A549 (cell line): ENCODE results near the gene TSC22D3.

Source experiments
- ESRRA ChIP-seq: fragments of 150-350 bp; IDR thresholded peaks from 2 replicates; pipeline ENCODE4 v1.6.1; 2014; ENCODE audit warnings: mild to moderate bottlenecking, low read length, borderline replicate concordance
- JUN ChIP-seq, 2 experiments: fragments of >200 bp; sonication (Bioruptor Twin); formaldehyde crosslinking; IDR thresholded peaks; 2 replicates in 1 of 2; 3 replicates in 1 of 2; pipeline ENCODE4 v1.6.1; 2016 to 2017
- KDM1A ChIP-seq: fragments of 200-600 bp; sonication (generic); IDR thresholded peaks from 2 replicates; pipeline ENCODE4 v1.6.1; 2016; ENCODE audit warnings: low read depth, mild to moderate bottlenecking
- POLR2A ChIP-seq: IDR thresholded peaks from 2 replicates; pipeline ENCODE4 v1.6.1; 2012; ENCODE audit warnings: mild to moderate bottlenecking, low read length
- RARB ChIP-seq: fragments of 250-450 bp; sonication (Bioruptor Pico); IDR thresholded peaks from 2 replicates; pipeline ENCODE4 v1.8.0; 2021; ENCODE audit warnings: mild to moderate bottlenecking, moderate library complexity
- RCOR1 ChIP-seq: fragments of 150-350 bp; IDR thresholded peaks from 2 replicates; pipeline ENCODE4 v1.6.1; 2014; ENCODE audit warnings: antibody characterized with exemption, low read length, low read depth
- TF ChIP-seq, protein P1 (sequence below): fragments of >200 bp; sonication (Bioruptor Twin); formaldehyde crosslinking; IDR thresholded peaks from 3 replicates; pipeline ENCODE4 v1.5.1; 2016
- TF ChIP-seq, protein P2 (sequence below): fragments of 150-350 bp; IDR thresholded peaks from 2 replicates; pipeline ENCODE4 v1.6.1; 2014; ENCODE audit warnings: low read depth, mild to moderate bottlenecking, low read length
- TF ChIP-seq, protein P3 (sequence below): IDR thresholded peaks from 2 replicates; pipeline ENCODE4 v1.6.1; 2012; ENCODE audit warnings: low read depth, borderline replicate concordance
- TF ChIP-seq, protein P4 (sequence below): IDR thresholded peaks from 2 replicates; pipeline ENCODE4 v1.6.1; 2012

DNA sequence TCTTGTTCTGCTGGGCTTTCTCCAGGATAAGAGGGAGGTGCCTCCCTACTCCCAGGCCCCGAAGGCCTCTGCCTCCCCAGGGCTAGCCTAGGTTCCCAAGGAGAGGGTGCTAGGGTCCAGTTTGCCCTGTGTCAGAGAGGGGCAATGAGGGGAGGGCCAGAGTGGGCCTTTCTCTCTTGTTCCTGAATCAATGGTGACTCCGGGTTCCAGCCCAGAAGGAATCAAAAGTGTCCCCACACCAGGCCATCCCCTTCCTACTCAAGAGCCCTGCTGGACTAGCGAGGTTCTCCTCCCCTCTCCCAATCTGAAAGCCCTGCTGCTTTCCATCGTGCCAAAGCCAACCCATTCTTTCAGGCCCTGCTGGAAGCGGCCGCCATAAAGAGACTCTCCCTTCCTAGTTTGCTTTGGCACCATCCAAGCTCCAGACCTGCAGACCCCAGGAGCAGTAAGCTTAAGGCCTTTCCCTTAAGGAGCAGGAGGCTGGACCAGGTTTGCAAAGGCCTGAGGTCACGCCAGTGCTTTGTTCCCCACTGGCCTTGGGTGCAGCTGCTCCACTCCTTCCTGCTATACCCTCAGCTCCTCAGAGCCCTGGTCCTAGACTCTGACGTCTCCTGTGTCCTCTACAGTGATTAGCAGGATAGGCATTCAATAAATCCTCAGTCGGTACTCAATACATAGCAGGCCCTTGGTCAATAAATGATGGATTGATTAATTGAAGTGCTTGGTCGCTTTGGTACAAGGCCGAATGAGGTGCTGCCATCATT, 10.6 kb downstream of the TSC22D3 start:
- TF ChIP-seq RARB (CRISPR knock-in tag), result no peak
- no peak for TF ChIP-seq ESRRA
- TF ChIP-seq POLR2A, result no peak
- TF ChIP-seq, protein P1, sequence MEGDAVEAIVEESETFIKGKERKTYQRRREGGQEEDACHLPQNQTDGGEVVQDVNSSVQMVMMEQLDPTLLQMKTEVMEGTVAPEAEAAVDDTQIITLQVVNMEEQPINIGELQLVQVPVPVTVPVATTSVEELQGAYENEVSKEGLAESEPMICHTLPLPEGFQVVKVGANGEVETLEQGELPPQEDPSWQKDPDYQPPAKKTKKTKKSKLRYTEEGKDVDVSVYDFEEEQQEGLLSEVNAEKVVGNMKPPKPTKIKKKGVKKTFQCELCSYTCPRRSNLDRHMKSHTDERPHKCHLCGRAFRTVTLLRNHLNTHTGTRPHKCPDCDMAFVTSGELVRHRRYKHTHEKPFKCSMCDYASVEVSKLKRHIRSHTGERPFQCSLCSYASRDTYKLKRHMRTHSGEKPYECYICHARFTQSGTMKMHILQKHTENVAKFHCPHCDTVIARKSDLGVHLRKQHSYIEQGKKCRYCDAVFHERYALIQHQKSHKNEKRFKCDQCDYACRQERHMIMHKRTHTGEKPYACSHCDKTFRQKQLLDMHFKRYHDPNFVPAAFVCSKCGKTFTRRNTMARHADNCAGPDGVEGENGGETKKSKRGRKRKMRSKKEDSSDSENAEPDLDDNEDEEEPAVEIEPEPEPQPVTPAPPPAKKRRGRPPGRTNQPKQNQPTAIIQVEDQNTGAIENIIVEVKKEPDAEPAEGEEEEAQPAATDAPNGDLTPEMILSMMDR, result no peak
- no peak for TF ChIP-seq KDM1A
- TF ChIP-seq JUN (IDR thresholded peaks at IDR 0.05), result no peak
- TF ChIP-seq, protein P2, sequence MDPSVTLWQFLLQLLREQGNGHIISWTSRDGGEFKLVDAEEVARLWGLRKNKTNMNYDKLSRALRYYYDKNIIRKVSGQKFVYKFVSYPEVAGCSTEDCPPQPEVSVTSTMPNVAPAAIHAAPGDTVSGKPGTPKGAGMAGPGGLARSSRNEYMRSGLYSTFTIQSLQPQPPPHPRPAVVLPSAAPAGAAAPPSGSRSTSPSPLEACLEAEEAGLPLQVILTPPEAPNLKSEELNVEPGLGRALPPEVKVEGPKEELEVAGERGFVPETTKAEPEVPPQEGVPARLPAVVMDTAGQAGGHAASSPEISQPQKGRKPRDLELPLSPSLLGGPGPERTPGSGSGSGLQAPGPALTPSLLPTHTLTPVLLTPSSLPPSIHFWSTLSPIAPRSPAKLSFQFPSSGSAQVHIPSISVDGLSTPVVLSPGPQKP, result no peak
- TF ChIP-seq, protein P3, sequence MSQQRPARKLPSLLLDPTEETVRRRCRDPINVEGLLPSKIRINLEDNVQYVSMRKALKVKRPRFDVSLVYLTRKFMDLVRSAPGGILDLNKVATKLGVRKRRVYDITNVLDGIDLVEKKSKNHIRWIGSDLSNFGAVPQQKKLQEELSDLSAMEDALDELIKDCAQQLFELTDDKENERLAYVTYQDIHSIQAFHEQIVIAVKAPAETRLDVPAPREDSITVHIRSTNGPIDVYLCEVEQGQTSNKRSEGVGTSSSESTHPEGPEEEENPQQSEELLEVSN, result no peak
- TF ChIP-seq RCOR1, result no peak
- TF ChIP-seq, protein P4, sequence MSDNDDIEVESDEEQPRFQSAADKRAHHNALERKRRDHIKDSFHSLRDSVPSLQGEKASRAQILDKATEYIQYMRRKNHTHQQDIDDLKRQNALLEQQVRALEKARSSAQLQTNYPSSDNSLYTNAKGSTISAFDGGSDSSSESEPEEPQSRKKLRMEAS, result no peak
